A673 (cell line): Measurements from ENCODE around the gene SERP2. TPM values are rescaled to one million over a fixed set of nuclear protein-coding genes. Genes with fewer than 3 reads are reported as not detected.

Source experiments
- BruUV-seq: library from RNA; stranded (reverse); fragments of 400-500 nt; replicated peaks from 2 replicates; lab custom pipeline; 2021; lab: Mats Ljungman, UMichigan
- CTCF ChIA-PET: fragments of 300-600 bp; sonication (Branson Sonifier 250); formaldehyde crosslinking; loops from one replicate; lab custom pipeline; 2022; ENCODE audit warnings: antibody characterized with exemption; lab: Charles Lee
- POLR2A ChIA-PET: fragments of 300-600 bp; sonication (Branson Sonifier 250); formaldehyde crosslinking; loops from one replicate; lab custom pipeline; 2022; ENCODE audit warnings: antibody characterized with exemption; ENCODE audit not compliant: low non-redundant PET; lab: Charles Lee
- DNase-seq: peaks from one replicate; pipeline ENCODE4 v3.0.0-alpha.2; 2015; ENCODE audit warnings: low spot score
- H3K27ac ChIP-seq: fragments of 200-600 bp; sonication (generic); 2 replicates; pipeline ENCODE4 v1.5.1; 2016; ENCODE audit warnings: mixed run types, low read depth, mild to moderate bottlenecking, mixed read lengths, antibody characterized with exemption, low read length; ENCODE audit not compliant: poor library complexity, severe bottlenecking
- H3K27me3 ChIP-seq: fragments of 200-600 bp; sonication (generic); replicated peaks from 2 replicates; pipeline ENCODE4 v1.6.1; 2017; ENCODE audit warnings: mixed run types, low read depth, mild to moderate bottlenecking, mixed read lengths, antibody characterized with exemption, low read length; ENCODE audit not compliant: insufficient read depth, poor library complexity
- H3K36me3 ChIP-seq: fragments of 200-600 bp; sonication (generic); 2 replicates; pipeline ENCODE4 v1.6.1; 2016; ENCODE audit warnings: mixed run types, mild to moderate bottlenecking, mixed read lengths, antibody characterized with exemption, low read length; ENCODE audit not compliant: insufficient read depth, poor library complexity, severe bottlenecking
- H3K4me1 ChIP-seq: fragments of 200-600 bp; sonication (generic); 2 replicates; pipeline ENCODE4 v1.6.1; 2017; ENCODE audit warnings: mixed run types, mild to moderate bottlenecking, mixed read lengths, antibody characterized with exemption, low read length; ENCODE audit not compliant: insufficient read depth, poor library complexity, severe bottlenecking
- H3K4me3 ChIP-seq: fragments of 200-600 bp; sonication (generic); 2 replicates; pipeline ENCODE4 v1.5.1; 2016; ENCODE audit warnings: low read depth, mixed run types, mild to moderate bottlenecking, mixed read lengths, low read length; ENCODE audit not compliant: poor library complexity, severe bottlenecking
- H3K9me3 ChIP-seq: fragments of 200-600 bp; sonication (generic); 2 replicates; pipeline ENCODE4 v1.6.1; 2016; ENCODE audit warnings: mixed run types, low read depth, mild to moderate bottlenecking, mixed read lengths, antibody characterized with exemption, low read length; ENCODE audit not compliant: poor library complexity, severe bottlenecking
- EZH2 ChIP-seq: fragments of 200-600 bp; sonication (generic); IDR thresholded peaks from 2 replicates; pipeline ENCODE4 v1.6.1; 2017; ENCODE audit warnings: borderline replicate concordance, low read depth, mild to moderate bottlenecking, mixed read lengths, antibody characterized with exemption, low read length; ENCODE audit not compliant: poor library complexity, severe bottlenecking
- intact Hi-C: fragments of 100-400 bp; cut with micrococcal nuclease; formaldehyde crosslinking; loops from one replicate; pipeline ENCODE4 v1.10.0; 2022; ENCODE audit not compliant: unreplicated experiment
- total RNA-seq: library from RNA; stranded (reverse); gene quantifications from 2 replicates; pipeline ENCODE4 v1.2.3, GENCODE V29; 2021
- TF ChIP-seq, protein P1 (sequence below): fragments of 300-800, 200-600 bp; sonication (generic); conservative IDR thresholded peaks from 2 replicates; pipeline ENCODE4 v1.5.1; 2017; ENCODE audit warnings: low read depth, mild to moderate bottlenecking, antibody characterized with exemption, low read length, moderate library complexity, mixed read lengths

The SERP2 gene
- total RNA-seq, 1 experiment from 2014 or later, result 0.69 TPM

DNA sequence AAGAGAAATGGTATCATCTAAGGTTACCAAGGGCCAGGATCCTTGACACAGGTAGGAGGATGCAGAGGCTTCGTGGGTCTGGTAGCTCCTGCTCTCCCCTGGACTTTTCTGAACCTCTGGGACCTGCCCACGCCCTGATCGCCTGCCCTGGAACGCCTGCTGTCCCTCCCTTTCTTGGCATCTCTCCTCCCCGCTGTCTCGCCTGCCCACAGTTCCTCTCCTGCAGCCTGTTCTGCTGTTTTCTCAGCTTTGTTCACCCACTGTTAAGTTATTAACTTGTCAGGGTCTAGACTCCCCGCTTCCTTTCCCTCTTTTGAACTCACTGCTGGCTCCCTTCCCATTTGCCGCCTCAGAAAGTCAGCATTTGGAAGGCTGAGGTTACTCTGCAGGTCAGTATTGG, 19.8 kb downstream of the SERP2 start:
- POLR2A ChIA-PET, result no interaction called here
- no peaks in the 10 kb centered on the region for H3K27me3 ChIP-seq
- TF ChIP-seq, protein P1, sequence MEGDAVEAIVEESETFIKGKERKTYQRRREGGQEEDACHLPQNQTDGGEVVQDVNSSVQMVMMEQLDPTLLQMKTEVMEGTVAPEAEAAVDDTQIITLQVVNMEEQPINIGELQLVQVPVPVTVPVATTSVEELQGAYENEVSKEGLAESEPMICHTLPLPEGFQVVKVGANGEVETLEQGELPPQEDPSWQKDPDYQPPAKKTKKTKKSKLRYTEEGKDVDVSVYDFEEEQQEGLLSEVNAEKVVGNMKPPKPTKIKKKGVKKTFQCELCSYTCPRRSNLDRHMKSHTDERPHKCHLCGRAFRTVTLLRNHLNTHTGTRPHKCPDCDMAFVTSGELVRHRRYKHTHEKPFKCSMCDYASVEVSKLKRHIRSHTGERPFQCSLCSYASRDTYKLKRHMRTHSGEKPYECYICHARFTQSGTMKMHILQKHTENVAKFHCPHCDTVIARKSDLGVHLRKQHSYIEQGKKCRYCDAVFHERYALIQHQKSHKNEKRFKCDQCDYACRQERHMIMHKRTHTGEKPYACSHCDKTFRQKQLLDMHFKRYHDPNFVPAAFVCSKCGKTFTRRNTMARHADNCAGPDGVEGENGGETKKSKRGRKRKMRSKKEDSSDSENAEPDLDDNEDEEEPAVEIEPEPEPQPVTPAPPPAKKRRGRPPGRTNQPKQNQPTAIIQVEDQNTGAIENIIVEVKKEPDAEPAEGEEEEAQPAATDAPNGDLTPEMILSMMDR, result no peak
- no peak for TF ChIP-seq EZH2
- no peak for DNase-seq
- BruUV-seq, result no TSS peak
- CTCF ChIA-PET, result no interaction called here
- intact Hi-C loops, result no loop called here
- no peaks in the 10 kb centered on the region for H3K9me3 ChIP-seq
- no peaks in the 10 kb centered on the region for H3K36me3 ChIP-seq
- no peak overlapping the region for H3K4me3 ChIP-seq
- no peak overlapping the region for H3K27ac ChIP-seq
- H3K4me1 ChIP-seq, result no peaks in the 10 kb centered on the region

DNA sequence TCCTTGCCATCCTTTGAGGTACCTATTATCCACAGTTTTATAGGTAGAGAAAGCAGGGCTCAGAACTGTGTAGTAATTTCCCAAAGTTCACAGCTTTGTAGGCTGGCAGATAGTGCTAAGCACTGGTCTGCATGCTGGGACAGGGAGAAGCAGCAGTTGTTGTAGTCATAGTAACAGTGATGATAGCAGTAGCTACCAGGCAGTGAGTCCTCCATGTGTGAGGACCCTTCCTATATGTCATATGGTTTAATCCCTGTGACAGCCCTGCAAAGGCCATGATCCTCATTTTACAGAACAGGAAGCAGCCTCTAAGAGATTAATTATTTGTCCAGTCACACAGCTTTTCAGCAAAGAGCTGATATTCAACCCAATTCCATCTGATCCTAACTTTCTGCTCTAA, 21.0 kb downstream of the SERP2 start:
- H3K27me3 ChIP-seq, result no peaks in the 10 kb centered on the region
- ChIA-PET CTCF (no interaction called here), POLR2A (no interaction called here)
- no peaks in the 10 kb centered on the region for H3K9me3 ChIP-seq
- H3K36me3 ChIP-seq, result no peaks in the 10 kb centered on the region
- intact Hi-C loops, result no loop called here
- no peaks in the 10 kb centered on the region for H3K4me1 ChIP-seq
- DNase-seq, result no peak
- no peak for TF ChIP-seq EZH2
- TF ChIP-seq, protein P1, result no peak
- BruUV-seq, result no TSS peak
- no peak overlapping the region for H3K4me3 ChIP-seq
- H3K27ac ChIP-seq, result no peak overlapping the region

- CTCF ChIA-PET, result interaction anchor here (0.6 kb wide), 1 partner anchor 439 kb away, joined by 4 read pairs; no protein-coding TSS in a partner anchor
- BruUV-seq, result no TSS peak
Observed at GRCh38 chr13:44395976-44396694, 22.5 kb downstream of the SERP2 start.

More at GRCh38 chr13:44395976-44396694, 22.5 kb downstream of the SERP2 start:
- DNase-seq, result no peak
- Histone ChIP-seq H3K36me3 (no peaks in the 10 kb centered on the region), H3K9me3 (no peaks in the 10 kb centered on the region), H3K27me3 (no peaks in the 10 kb centered on the region), H3K27ac (no peak overlapping the region), H3K4me1 (no peaks in the 10 kb centered on the region), H3K4me3 (no peak overlapping the region)
- intact Hi-C loops, result no loop called here
- TF ChIP-seq EZH2, result no peak
- TF ChIP-seq, protein P1, result no peak
- POLR2A ChIA-PET, result no interaction called here
